Eye (tissue), 1 donor: ENCODE data around the gene MRTFA.
"Not testable (repeated sequence)": the region's sequence is repeated elsewhere in the genome, so short reads cannot be mapped to it uniquely, and the experiment has no call there.

Experiments
- DNase-seq: peaks from one replicate; pipeline ENCODE4 v3.0.0-alpha.2; 2015

Gene MRTFA

DNA sequence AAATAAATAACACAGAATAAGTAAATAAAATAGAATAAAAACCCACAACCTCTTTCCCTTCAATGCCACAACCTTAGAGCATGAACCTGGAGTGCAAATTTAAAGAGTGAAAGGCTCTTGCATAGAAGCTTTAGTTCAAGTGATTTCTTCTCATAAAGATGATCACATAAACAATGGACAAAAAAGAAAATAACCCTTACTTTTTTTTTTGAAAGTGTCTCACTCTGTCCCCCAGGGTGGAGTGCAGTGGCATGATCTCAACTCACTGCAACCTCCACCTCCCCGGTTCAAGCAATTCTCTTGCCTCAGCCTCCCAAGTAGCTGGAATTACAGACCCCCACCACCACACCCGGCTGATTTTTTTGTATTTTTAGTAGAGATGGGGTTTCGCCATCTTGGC, 10.7 kb downstream of the MRTFA start:
- not testable (repeated sequence) for DNase-seq

DNA sequence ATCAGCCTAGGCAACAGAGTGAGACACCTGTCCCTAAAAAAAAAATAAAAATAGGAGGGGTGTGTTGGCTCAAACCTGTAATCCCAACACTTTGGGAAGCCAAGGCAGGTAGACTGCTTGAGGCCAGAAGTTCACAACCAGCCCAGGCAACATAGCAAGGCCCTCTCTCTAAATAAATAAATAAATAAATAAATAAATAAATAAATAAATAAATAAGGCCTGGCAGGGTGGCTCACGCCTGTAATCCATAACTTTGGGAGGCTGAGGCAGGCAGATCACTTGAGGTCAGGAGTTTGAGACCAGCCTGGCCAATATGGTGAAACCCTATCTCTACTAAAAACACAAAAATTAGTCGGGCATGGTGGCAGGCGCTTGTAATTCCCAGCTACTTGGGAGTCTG, 11.2 kb downstream of the MRTFA start:
- DNase-seq = not testable (repeated sequence)

DNA sequence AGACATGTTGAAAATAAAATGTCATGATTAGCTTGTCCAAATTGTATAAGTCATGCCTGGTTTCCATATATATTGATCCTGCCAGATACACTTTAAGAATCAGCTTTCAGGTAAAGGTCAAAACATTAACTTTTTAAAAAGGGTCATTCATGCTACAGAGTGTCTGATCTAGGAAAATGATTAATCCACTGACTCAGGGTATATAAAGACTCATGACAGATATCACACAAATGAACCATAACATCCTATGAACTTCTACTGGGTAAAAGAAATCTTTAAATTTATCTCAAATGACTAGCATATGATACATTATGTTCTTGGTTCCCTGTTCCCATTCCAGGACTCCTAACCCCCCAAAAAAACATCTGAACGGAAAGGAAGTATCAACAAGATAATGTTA, 11.7 kb downstream of the MRTFA start:
- no peak for DNase-seq

DNA sequence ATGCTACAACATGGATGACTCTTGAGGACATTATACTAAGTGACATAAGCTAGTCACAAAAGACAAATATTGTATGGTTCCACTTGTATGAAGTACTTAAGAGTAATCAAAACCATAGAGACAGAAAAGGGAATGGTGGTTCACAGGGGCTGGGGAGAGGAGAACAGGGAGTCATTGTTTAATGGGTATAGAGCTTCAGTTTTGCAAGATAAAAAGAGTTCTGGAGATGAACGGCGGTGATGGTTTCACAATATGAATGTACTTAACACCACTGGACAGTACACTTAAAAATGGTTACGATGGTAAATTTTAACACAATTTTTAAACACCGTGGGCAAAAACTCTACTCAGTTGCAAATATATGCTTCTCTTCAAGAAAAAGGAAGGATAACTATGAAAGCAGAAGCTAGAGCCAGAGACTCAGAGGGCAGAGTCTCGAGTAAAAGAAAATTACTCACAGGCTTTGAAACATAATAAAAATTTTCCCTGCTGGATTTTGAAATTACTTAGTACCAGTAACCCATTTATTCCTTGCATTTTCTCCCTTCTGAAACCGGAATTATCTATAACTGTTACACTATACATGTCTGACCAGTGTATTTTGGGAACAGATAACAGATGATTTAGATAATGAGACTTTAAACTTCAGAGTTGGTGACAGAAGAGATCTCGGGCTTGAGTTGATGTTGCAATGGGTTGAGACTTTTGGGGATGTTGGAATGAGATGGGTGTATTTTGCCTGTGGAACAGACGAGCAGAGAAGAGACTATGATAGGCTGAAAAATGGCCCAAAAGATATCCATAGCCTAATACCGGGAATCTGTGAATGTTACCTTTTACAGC, 15.0 kb downstream of the MRTFA start:
- DNase-seq = no peak

DNA sequence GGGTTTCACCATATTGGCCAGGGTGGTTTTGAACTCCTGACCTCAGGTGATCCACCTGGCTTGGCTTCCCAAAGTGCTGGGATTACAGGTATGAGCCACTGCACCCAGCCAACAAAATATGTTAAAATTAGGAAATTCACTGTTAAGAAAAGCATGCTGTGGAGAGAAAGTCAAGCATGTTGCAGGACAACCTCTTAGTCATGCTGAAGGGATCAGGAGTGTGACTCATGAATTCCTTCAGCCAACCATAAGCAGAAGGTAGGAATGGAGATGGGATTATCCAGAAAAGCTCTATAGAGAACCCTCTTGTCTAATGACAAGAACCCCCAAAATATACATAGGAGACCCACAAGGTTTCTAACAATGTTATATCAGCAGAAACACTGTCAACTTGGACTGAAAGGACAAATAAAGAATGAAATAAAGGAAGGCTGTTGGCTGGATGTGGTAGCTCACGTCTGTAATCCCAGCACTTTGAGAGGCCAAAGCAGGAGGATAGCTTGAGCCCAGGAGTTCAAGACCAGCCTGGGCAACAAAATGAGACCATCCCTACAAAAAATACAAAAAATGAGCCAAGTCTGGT, 16.0 kb downstream of the MRTFA start:
- DNase-seq = no peak

DNA sequence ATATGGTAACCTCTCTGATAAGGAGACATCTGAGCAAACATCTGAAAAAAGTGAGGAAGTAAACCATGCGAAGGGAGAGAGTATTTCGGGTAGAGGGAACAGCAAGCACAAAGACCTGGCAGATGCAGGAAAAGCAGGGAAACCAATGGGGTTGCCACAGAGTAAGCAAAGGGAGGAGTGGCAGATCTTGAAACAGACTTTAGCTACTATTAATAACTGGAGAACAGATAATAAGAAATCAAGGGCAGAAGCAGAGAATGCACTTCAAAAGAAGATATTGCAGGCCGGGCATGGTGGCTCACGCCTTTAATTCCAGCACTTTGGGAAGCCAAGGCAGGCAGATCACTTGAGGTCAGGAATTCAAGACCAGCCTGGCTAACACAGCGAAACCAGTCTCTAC, 18.1 kb downstream of the MRTFA start:
- DNase-seq = no peak

DNA sequence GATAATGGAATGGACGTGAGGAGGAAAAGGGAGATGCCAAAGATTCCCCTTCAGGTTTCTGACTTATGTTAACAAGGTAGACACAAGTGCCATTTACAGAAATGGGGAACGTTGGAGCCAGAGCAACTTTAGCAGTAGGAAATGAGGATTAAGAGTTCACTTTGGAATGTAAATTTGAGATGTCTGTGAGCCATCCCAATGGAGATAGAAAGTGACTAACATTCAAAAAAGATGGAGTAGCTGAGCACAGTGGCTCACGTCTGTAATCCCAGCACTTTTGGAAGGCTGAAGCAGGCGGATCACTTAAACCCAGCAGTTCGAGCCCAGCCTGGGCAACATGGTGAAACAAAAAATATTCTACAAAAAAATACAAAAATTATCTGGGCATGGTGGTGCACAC, 19.9 kb downstream of the MRTFA start:
- DNase-seq = no peak

DNA sequence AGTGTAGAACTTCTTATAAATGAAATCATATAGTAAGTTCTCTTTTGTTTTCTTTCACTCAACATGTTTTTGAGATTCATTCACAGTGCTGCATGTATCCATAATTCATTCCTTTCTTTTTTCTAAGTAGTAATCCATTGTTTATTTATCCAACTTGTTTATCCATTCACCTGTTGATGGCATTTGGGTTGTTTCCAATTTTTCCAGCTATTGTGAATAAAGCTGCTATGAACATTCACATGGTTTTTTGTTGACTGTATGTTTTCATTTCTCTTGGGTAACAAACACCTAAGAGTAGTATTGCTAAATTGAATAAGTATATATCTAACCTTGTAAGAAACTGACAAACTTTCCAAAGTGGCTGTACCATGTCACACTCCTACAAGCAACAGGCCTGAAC, 23.5 kb downstream of the MRTFA start:
- no peak for DNase-seq

DNA sequence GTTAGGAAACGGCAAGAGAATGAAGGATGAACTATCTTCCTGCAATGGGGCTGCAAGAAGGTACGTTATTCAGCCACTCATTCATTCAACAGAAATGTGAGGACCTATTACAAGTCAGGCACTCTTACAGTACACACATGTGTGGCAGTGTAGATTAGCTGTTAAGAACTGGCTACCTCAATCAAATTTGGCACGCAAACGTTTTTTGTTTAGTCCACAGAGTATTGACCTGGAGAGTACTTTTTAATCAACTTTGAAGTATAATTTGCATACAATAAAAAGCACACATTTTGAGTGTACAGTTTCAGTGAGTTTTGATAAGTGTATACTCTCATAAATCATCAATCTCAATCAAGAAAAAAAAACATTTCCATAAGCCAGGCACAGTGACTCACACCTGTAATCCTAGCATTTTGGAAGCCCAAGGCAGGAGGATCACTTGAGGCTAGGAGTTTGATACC, 24.2 kb downstream of the MRTFA start:
- no peak for DNase-seq

DNA sequence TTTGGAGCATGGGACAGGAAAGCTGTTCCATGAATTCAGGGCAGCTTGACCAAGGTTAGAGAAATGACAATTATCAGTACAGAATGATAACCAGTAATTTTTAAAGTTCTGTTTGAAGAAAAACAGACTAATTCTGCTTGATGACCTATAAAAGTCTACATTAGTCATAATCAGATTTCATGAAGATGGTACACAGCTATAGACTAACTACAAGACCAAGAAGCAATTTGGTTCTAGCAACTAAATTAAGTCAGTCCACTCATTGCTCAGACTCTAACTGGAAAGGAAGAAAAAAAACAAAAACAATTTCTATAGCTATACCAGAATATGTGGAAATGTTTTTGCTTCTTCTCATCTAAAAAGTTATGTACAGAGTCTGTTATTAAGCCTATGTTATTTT, 24.9 kb downstream of the MRTFA start:
- no peak for DNase-seq

DNA sequence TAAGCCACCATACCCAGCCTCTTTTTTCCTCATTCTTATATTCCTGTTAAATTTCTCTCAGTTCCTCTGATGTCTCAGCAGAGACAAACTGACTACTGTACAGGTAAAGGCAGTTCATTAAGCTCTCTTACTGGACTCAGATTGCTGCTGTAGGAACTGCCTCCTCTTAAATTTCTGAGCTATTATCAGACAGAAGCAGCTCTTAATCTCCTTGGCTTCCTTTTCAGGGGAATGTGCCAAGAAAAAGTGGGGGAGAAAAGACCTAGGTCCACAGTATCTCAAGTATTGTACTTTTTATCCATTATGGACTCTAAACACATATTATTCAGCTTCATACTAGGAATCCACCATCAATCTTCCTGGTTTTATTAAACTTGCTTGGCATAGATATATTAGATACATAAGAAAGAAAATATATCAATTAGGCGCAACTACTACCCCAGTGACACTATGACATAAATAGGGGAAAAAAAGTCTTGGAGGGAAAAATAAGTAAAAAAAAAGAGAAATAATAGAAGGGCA, 26.1 kb downstream of the MRTFA start:
- DNase-seq = no peak

DNA sequence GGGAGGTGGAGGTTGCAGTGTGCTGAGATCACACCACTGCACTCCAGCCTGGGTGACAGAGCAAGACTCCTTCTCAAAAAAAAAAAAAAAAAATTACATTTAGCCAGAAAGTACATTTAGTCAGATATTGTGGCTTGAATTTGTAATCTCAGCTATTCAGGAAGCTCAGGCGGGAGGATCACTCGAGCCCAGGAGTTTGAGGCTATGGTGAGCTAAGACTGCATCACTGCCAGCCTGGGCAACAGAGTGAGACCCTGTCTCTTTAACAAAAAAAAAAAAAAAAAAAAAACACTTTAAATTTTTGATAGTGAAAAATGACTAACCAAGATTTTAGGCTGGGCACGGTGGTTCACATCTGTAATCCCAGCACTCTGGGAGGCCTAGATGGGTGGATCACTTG, 27.3 kb downstream of the MRTFA start:
- no peak for DNase-seq

DNA sequence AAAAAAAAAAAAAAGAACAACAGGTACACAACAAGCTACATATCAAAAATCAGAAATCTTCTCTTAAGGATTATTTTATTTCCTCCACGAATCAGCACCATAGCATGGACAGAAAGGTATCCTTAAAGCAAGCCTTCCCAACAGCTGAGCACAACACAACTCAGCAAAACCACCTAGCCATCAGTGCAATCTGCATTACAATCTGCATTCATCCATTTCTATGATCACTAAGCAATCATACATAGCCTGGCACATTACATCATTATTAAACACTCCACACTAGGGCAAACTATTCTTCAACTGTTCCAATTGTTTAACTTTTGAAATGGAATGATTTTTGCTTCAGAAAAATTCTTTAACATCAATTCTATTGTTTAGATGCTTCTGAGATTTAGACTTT, 29.0 kb downstream of the MRTFA start:
- DNase-seq = no peak

DNA sequence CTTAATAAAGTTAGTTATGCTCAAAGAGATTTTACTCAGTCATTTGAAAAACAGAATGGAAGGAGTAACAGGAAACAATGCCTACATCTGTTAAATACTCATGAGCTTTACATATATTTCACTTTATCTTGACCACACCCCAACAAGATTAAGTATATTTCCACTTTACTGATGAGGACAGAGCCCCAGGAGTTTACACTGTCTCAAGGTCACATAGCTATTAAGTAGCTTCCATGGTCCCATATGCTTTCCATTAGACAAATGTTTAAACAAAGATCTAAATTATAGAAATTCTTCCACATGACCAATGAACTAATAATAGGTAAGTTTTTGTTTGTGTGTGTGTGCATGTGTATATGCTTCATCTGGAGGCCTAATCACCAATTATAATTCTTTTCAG, 30.2 kb downstream of the MRTFA start:
- no peak for DNase-seq

DNA sequence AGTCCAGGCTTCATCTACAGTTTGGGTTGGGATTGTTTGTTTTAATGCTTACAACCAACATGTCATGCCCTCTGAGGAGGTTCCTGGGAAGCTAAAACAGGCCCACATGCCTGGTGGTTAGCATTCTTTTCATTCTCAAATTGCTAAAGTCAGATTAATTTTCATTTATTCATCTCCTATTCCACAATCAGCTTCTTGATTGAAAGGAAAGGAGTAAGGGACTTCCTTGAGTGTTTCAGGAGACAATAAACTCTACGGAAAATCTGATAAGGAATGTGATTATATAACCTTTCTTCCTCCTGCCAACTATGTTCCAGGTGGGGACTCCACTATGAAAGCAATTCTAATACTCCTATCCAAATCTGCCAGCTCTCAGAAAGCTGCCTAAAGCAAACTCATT, 30.8 kb downstream of the MRTFA start:
- DNase-seq = no peak

DNA sequence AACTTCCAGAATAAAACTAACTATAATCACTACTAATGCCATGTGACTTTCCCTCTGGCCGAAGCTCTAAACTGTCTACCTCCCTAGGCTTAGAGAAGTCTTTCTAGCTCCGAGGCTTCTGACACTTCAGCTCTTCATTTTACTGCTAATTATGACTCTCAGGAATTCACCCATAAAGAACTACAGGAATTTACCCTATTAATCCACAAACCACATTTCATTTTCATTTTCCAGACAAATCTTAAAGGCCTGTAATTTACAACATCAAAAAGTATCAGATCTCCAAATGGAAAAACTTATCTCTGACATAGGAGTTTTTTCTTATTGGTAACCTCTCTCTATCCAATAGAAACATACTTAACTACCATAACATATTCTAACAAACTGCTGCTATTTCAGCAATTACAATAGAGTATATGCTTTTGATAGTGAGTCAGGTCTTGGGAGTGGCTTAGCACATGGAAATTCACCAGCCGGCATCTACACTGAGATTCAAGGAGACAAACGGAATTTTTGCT, 33.4 kb downstream of the MRTFA start:
- DNase-seq = peak; percentile 33

DNA sequence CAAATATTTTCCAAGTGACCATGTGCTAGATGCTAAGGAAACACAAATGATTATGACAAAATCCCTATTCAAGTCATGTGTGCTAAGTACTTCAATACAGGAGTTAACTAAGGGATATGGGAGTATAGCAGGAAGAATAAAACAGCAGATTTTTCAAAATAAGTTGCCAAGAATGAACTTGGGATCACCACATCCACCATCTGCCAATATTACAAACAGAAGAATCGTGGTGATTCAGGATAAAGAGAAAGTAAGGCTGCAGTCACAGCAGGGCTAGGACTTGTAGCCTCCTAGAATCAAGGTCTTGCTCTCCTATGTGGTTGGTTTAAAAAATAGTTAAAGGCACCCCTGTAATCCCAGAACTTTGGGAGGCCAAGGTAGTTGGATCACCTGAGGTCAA, 34.3 kb downstream of the MRTFA start:
- no peak for DNase-seq

DNA sequence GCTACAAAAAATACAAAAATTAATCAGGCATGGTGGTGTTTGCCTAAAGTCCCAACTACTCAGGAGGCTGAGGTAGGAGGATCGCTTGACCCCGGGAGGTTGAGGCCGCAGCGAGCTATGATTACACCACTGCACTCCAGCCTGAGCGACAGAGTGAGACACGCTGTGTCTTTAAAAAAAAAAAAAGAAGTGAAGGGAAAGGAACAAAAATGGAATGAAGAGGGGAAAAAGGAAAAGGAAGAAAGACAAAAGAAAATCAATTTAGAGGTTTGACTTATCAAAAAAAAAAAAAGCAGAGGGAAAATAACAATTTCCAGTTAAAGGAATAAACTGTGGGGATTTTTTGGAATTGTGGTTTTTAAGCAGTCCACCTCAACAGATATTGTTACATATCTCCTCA, 36.8 kb downstream of the MRTFA start:
- DNase-seq = no peak

DNA sequence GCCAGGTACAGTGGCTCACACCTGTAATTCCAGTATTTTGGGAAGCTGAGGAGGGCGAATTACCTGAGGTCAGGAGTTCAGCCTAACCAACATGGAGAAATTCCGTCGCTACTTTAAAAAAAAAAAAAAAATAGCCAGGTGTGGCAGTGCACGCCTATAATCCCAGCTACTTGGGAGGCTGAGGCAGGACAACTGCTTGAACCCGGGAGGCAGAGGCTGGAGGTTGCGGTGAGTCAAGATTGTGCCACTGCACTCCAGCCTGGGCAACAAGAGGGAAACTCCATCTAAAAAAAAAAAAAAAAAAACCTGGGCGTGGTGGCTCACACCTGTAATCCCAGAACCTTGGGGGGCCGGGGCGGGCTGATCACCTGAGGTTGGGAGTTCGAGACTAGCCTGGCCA, 37.8 kb downstream of the MRTFA start:
- not testable (repeated sequence) for DNase-seq

DNA sequence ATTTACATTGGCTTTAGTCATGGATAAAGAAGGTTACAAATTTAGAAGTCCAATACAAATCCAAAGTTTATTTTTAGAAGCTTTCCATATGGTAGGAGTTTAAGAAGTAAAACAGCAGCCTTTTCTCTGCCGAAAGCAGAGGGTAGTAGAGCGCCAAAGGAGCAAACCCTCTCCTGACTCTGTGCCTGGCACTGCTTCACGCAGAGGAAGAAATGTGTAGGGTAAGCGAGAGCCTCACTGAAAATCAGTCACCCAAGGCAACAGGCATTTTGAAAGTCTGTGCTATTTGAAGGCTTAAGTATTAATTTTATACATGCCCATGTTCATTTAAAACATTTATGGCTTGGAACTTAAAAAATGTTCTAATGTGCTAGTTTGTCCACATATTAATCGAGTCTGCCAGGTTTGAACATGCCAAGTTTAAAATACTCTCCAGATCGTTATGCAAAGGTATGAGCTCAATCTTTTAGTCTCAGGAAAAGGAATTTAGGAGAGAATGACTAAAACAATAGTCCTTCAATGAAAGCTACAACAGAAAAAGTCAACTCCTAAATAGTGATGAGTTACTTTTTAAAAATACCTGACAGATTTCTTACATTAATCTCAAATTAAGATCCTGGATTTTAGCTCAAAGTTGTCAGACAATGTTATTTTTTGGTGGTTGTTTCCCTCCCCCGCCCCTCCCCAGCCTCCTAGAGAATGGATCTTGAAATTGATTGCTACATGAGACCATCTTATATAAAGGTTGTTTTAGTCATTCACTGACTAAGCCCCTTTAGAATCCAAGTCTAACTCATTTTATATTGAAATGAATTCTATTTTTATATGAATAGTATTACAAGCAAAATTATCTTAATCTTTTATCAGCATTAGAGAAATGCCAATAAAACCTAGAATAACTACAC, 38.7 kb downstream of the MRTFA start:
- no peak for DNase-seq

DNA sequence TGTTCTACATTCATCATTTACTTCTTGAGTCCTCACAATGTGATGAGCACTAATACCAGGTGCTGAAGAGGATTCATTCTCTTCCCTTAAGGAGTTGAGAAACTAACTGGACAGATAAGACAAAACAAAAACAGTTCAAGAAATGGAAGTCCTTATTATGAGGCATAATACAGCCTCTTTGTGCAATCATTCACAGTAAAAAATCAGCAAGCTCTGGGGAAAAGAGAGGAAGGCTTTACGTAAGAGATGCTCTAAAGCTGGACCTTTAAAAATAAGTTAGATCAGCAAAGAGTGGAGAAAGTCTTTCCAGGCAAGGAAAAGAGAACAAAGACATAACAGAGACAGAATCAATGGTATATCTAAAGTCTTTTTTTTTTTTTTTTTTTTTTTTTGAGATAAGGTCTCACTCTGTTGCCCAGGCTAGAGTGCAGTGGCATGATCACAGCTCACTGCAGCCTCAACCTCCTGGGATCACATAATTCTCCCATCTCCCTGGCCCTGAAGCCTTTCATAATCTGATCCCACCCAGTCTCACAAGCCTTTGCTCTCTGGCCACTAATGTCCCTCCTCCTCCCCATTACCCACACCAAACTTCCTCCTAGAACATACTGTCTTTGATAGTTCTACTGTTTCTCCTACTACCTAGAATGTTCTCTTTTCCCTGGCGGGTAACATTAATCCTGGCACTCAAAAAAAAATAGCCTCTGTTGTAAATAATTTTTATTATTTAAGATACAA, 40.9 kb downstream of the MRTFA start:
- DNase-seq = no peak

DNA sequence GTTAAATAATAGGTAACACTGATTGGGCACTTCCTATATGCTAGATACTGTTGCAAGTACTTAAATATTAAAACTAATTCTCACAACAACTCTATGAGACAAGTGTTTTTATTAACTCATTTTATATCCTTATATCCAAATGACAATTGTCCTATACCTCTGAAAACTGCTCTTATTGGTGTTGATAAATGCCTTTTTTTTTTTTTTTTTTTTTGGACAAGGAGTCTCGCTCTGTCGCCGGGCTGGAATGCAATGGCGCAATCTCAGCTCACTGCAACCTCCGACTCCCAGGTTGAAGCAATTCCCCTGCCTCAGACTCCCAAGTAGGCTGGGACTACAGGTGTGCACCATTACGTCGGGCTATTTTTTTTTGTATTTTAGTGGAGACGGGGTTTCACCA, 41.6 kb downstream of the MRTFA start:
- DNase-seq = no peak
